ENCODE measurements around the gene THRB.

DNA sequence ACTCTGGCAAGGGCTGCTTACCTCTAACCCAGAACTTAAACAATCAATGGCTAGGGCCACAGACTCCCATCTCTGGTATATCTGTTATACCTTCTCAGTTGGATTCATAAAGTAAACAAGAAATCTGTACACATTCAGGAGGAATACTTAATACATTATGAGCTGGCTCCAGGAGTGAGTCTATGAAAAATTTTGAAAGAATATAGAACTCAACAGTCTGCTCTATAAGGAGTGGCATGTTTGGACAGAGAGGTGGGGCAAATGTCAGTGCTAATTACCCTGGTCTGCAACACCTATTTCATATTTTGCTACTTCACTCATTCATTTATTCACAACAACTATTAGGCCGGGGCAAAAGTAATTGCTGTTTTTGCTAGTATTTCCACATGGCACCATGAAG, 245.1 kb downstream of the THRB start:
- no peak for TF ChIP-seq POLR2A (IDR thresholded peaks at IDR 0.05)
- TF ChIP-seq, protein P1, sequence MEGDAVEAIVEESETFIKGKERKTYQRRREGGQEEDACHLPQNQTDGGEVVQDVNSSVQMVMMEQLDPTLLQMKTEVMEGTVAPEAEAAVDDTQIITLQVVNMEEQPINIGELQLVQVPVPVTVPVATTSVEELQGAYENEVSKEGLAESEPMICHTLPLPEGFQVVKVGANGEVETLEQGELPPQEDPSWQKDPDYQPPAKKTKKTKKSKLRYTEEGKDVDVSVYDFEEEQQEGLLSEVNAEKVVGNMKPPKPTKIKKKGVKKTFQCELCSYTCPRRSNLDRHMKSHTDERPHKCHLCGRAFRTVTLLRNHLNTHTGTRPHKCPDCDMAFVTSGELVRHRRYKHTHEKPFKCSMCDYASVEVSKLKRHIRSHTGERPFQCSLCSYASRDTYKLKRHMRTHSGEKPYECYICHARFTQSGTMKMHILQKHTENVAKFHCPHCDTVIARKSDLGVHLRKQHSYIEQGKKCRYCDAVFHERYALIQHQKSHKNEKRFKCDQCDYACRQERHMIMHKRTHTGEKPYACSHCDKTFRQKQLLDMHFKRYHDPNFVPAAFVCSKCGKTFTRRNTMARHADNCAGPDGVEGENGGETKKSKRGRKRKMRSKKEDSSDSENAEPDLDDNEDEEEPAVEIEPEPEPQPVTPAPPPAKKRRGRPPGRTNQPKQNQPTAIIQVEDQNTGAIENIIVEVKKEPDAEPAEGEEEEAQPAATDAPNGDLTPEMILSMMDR (IDR thresholded peaks at IDR 0.05) = no peak

Measured in esophagus squamous epithelium (tissue), 4 donors.